Measurements from ENCODE around the gene RENBP. TPM values are rescaled to one million over a fixed set of nuclear protein-coding genes. Genes with fewer than 3 reads are reported as not detected.

RENBP gene
- total RNA-seq, 2 donors from 2014 or later: 0.66 to 6.0 TPM

DNA sequence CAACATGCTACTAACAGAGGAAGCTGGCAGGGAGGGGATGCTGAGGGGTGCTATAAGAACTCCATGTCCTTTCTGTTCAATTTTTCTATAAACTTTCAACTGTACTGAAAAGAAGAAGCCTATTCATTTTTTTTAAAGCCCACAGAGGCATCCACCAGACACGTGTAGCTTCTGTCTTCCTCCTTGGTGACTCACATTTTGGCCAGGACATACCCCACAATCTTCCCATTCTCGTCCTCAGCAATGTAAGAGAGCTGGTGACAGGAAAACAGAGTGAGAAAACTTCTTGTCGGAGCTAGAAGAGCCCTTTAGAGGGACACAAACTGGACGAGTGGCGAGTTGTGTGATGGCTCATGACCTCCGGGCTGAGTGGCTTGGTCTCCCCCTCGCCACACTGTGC lies 10.7 kb downstream of the RENBP start:
- ATAC-seq (no peak), DNase-seq (no peak)
- Histone ChIP-seq H3K27ac (no peak overlapping the region), H3K9me3 (no peaks in the 10 kb centered on the region), H3K36me3 (replicated peaks in 1 of 2; ENCODE audit: insufficient read depth in 1 of 2, low read depth in 2 of 2) (no peaks in the 10 kb centered on the region), H3K4me3 (no peak overlapping the region), H3K4me1 (peaks cover 15% of the 10 kb centered on the region), H3K27me3 (no peaks in the 10 kb centered on the region)
- intact Hi-C loops (cut with DNase I): no loop called here
- 5 to 6% methylated on average over 3 to 6 of the region's 7 CpGs for WGBS, 2 donors
- TF ChIP-seq, protein P1, sequence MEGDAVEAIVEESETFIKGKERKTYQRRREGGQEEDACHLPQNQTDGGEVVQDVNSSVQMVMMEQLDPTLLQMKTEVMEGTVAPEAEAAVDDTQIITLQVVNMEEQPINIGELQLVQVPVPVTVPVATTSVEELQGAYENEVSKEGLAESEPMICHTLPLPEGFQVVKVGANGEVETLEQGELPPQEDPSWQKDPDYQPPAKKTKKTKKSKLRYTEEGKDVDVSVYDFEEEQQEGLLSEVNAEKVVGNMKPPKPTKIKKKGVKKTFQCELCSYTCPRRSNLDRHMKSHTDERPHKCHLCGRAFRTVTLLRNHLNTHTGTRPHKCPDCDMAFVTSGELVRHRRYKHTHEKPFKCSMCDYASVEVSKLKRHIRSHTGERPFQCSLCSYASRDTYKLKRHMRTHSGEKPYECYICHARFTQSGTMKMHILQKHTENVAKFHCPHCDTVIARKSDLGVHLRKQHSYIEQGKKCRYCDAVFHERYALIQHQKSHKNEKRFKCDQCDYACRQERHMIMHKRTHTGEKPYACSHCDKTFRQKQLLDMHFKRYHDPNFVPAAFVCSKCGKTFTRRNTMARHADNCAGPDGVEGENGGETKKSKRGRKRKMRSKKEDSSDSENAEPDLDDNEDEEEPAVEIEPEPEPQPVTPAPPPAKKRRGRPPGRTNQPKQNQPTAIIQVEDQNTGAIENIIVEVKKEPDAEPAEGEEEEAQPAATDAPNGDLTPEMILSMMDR (IDR thresholded peaks at IDR 0.05): no peak
- no peak for TF ChIP-seq POLR2A (IDR thresholded peaks at IDR 0.05)

DNA sequence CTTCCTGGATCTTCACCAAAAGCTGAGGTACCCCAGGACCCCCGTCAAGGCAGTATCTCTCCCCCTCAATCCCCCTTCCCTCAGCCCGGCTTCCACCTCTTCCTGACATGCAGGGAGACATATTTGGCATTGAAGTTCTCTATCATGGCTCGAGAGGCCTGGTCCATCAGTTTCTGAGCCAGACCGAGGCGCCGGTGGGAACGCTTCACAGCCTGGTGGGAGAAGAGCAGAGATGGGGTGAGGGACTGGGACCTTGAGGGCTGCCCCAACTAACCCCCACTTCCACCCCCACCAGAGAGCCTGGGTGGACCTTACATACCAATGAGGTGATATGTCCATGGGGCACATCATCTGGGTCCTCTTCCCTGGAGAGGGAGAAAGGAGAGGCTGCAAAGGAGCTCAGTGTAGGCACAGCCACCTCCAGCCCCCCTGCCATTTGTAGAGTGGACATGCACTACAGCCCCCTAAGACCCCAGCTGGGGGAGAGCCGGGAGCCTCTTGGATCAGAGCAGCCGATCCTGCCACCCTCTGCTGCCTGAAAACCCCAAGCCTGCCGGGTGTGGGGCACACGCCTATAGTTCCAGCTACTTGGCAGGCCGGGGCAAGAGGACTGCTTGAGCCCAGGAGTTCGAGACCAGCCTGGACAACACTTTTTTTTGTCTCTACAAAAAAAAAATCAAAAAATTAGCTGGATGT lies 12.1 kb downstream of the RENBP start:
- 80 to 94% methylated on average over 6 to 13 of the region's 13 CpGs for WGBS, 2 donors
- DNase-seq: no peak
- ATAC-seq: no peak
- no peak overlapping the region for H3K4me3 ChIP-seq
- no peak for TF ChIP-seq POLR2A (IDR thresholded peaks at IDR 0.05)
- TF ChIP-seq, protein P1 (IDR thresholded peaks at IDR 0.05): no peak
- intact Hi-C loops (cut with DNase I): no loop called here
- no peak overlapping the region for H3K27ac ChIP-seq
- no peaks in the 10 kb centered on the region for H3K36me3 ChIP-seq (replicated peaks in 1 of 2; ENCODE audit: insufficient read depth in 1 of 2, low read depth in 2 of 2)
- H3K27me3 ChIP-seq: no peaks in the 10 kb centered on the region
- H3K9me3 ChIP-seq: no peaks in the 10 kb centered on the region
- peaks cover 18% of the 10 kb centered on the region for H3K4me1 ChIP-seq

DNA sequence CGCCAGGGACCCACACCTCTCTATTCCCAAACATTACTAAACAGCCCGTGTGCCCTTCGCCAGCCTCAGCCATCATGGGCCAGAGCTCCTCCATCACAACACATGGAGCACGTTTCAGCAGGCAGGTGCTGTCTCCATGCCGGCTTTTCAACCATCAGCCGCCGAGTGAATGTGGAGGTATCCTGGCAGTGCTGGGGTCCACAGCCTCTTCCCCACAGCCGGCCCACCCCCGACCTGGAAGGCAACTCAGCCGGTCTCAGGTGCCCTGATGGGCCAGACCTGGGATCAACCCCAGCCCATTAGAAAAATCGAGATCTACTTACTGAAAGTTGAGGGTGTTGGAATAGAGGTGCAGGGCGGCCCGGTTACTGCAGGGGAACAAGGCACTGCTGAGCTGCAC lies 12.7 kb downstream of the RENBP start:
- Histone ChIP-seq H3K4me1 (peaks cover 25% of the 10 kb centered on the region), H3K36me3 (replicated peaks in 1 of 2; ENCODE audit: insufficient read depth in 1 of 2, low read depth in 2 of 2) (no peaks in the 10 kb centered on the region), H3K4me3 (no peak overlapping the region), H3K9me3 (no peaks in the 10 kb centered on the region), H3K27ac (no peak overlapping the region), H3K27me3 (no peaks in the 10 kb centered on the region)
- intact Hi-C loops (cut with DNase I): no loop called here
- DNase-seq (no peak), ATAC-seq (no peak)
- WGBS, 2 donors: 84% methylated on average over 13 of the region's 13 CpGs; no CpG with 5 or more reads in 1 of the 2 donors
- no peak for TF ChIP-seq POLR2A (IDR thresholded peaks at IDR 0.05)
- TF ChIP-seq, protein P1 (IDR thresholded peaks at IDR 0.05): no peak

DNA sequence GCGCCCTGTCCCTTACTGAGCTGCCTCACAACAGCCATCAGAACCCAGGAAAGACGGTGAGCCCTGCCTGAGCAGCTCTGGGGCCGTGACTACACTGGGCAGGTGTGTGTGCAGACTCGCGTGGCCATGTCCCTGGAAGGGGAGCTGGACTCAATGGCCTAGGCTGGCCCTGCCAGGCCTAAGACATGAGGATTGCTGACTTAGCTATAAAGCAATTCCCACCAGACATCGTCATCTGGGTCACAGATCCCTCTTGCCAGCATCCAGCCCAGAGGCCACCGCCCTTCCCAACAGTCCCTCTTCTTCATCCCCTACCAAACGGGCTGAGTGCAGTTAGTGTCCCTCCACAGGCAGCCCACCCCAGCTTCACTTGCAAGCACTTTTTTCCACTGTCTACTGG lies 13.3 kb downstream of the RENBP start:
- WGBS, 2 donors: 76 to 88% methylated on average over 4 to 5 of the region's 8 CpGs
- TF ChIP-seq, protein P1 (IDR thresholded peaks at IDR 0.05): no peak
- TF ChIP-seq POLR2A (IDR thresholded peaks at IDR 0.05): no peak
- ATAC-seq (no peak), DNase-seq (no peak)
- intact Hi-C loops (cut with DNase I): no loop called here
- no peaks in the 10 kb centered on the region for H3K9me3 ChIP-seq
- H3K4me3 ChIP-seq: no peak overlapping the region
- no peak overlapping the region for H3K27ac ChIP-seq
- H3K27me3 ChIP-seq: no peaks in the 10 kb centered on the region
- peaks cover 30% of the 10 kb centered on the region for H3K4me1 ChIP-seq
- no peaks in the 10 kb centered on the region for H3K36me3 ChIP-seq (replicated peaks in 1 of 2; ENCODE audit: insufficient read depth in 1 of 2, low read depth in 2 of 2)

Measured in body of pancreas (tissue), 4 donors.